ENCODE results near the gene TSKU. TPM values are rescaled to one million over a fixed set of nuclear protein-coding genes. Genes with fewer than 3 reads are reported as not detected.

The TSKU gene, protein sequence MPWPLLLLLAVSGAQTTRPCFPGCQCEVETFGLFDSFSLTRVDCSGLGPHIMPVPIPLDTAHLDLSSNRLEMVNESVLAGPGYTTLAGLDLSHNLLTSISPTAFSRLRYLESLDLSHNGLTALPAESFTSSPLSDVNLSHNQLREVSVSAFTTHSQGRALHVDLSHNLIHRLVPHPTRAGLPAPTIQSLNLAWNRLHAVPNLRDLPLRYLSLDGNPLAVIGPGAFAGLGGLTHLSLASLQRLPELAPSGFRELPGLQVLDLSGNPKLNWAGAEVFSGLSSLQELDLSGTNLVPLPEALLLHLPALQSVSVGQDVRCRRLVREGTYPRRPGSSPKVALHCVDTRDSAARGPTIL
- total RNA-seq = 1 to 10 TPM; 3.0 to 3.5 TPM

GRCh38 chr11:76783294-76783895 is at the start of gene TSKU:
TSKU (plus strand) TSS chr11:76783356; CDS start chr11:76795617, 12,261 bp downstream.

Other genes starting within 250 kb of the TSKU start
- 1 to 10 TPM; 2.5 to 2.7 TPM for gene LRRC32, start 112.6 kb upstream of the TSKU start, total RNA-seq
- gene ACER3, start 77.6 kb downstream of the TSKU start, total RNA-seq = 10 to 100 TPM in 1 of 2 experiments, 1 to 10 TPM in 1; 9.7 to 10.1 TPM

All from activated naive CD4-positive, alpha-beta T cell treated with anti-CD3 and anti-CD28 coated beads, Interleukin-2, amount 10 ng/mL, durations not matched to agents 5 hours and 36 hours (primary cell).